ENCODE measurements around the gene GDF15.
"Not testable (repeated sequence)": the region's sequence is repeated elsewhere in the genome, so short reads cannot be mapped to it uniquely, and the experiment has no call there.

GDF15 gene, protein sequence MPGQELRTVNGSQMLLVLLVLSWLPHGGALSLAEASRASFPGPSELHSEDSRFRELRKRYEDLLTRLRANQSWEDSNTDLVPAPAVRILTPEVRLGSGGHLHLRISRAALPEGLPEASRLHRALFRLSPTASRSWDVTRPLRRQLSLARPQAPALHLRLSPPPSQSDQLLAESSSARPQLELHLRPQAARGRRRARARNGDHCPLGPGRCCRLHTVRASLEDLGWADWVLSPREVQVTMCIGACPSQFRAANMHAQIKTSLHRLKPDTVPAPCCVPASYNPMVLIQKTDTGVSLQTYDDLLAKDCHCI

DNA sequence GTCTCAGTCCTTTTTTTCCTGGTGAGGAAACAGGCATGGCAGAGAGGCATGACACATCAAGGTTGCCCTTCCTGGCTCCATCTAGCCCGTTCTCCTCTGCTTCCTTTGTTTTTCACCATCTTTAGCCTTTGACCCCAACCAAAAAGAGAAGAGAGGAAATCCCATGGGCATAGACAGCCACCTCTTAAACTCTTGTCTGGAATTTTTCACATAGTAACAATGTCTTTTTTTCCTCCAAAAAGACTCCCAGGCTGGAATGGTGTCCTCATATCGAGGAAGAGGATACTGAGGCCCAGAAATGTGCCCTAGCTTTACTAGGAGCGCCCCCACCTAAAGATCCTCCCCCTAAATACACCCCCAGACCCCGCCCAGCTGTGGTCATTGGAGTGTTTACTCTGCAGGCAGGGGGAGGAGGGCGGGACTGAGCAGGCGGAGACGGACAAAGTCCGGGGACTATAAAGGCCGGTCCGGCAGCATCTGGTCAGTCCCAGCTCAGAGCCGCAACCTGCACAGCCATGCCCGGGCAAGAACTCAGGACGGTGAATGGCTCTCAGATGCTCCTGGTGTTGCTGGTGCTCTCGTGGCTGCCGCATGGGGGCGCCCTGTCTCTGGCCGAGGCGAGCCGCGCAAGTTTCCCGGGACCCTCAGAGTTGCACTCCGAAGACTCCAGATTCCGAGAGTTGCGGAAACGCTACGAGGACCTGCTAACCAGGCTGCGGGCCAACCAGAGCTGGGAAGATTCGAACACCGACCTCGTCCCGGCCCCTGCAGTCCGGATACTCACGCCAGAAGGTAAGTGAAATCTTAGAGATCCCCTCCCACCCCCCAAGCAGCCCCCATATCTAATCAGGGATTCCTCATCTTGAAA lies at the start of gene GDF15:
Gene GDF15 (plus strand): TSS at position 484 of the 868 bp plus-strand sequence. CDS start 32 bp downstream, at position 516.
- peak; percentile 37 to 63 for DNase-seq

DNA sequence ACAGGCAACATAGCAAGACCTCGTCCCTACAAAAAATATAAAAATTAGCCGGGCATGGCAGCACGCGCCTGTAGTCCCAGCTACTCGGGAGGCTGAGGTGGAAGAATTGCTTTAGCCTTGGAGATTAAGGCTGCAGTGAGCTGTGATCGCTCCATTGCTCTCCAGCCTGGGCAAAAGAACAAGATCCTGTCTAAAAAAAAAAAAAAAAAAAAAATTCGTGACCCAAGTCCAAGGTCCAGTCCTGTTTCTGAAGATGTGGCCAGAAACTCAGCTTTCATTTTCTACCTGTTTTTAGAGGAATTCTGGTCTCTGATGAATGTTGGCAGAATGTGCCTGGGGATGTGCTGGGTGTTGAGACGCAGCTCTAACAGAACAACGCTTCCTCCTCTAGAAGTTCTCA lies 47.4 kb upstream of the GDF15 start:
- DNase-seq = no peak

- DNase-seq = no peak
Observed at GRCh38 chr19:18339723-18340122, 46.2 kb upstream of the GDF15 start.

- DNase-seq = peak; percentile 13 to 60
Observed at GRCh38 chr19:18340190-18340989, 45.6 kb upstream of the GDF15 start, which contains the start of gene PGPEP1. PGPEP1 (plus strand) TSS chr19:18340598; CDS start chr19:18340682, 84 bp downstream.

DNA sequence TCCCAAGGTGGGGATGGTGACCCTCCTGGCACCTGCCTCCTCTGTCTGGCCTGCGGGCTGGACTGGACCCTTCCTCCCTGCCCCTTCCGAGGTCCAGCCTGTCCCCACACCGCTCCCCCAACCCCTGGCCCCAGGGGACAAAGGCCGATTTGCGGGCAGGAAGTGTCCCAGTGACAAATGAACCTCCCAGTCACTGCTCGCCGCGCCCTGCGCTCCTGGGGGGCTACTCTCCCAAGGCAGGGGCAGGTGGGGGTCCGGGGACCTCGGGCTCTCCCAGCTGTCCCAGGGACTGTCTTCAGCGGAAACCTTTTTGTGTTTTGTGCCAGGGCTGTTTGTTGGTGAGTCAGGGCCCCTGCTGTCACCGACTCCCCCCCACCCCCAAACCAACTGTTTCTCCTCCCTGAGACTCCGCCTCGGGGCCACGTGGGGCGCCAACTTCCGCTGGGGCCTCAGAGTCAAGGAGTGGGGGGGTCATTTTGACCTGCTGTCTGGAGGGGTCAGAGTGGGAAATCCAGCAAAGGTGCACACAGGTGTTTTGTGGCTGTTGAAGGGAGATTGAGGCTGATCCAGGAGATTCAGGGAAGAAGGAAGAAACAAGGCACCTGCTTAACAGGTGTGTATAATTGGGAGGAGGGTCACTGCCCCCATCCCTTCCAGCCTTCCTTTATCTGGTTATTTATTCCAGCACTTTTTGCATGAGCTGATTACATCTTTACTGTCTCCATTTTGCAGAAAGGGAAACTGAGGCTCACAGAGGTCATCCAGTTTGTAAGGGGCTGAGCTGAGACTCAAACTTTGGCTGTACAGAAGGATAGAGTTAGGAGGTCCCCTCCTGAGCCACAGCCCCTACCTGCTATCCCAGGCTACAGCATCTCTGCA lies 44.7 kb upstream of the GDF15 start:
- no peak for DNase-seq

DNA sequence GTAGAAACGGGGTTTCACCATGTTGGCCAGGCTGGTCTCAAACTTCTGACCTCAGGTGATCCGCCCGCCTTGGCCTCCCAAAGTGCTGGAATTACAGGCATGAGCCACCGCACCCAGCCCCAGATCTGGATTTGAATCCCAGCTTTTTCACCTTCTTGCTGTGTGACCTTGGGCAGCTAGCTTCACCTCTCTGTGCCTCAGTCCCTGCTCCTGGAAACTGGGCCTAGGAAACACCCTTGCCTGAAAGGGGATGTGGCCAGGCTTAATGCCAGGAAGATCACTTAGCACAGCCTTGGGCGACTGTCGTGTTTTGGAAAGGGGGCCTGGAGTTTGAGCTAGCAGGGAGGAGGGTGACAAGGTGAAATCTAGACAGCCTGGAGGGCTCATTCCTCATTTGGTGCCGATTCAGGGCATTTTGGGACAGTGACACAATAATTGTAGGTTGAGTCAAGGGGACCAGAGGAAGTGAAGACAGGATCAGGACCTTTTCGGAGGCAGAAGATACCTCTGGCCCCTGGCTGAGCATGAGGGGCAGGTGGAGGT lies 43.8 kb upstream of the GDF15 start:
- no peak for DNase-seq

- no peak for DNase-seq
Observed at GRCh38 chr19:18344582-18344950, 41.4 kb upstream of the GDF15 start.

DNA sequence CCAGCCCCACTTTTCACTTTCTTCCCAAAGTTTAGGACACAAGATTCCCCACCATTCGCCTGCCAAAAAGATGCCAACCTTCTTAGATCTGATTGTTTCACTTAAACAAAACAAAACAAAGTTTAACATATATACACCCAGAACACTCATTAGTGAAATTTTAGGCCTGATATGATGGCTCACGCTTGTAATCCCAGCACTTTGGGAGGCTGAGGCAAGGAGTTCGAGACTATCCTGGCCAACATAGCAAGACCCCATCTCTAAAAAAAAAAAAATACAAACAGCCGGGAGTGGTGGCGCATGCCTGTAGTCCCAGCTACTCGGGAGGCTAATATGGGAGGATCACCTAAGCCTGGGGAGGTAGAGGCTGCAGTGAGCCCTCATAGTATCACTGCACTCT lies 40.7 kb upstream of the GDF15 start:
- DNase-seq = no peak

DNA sequence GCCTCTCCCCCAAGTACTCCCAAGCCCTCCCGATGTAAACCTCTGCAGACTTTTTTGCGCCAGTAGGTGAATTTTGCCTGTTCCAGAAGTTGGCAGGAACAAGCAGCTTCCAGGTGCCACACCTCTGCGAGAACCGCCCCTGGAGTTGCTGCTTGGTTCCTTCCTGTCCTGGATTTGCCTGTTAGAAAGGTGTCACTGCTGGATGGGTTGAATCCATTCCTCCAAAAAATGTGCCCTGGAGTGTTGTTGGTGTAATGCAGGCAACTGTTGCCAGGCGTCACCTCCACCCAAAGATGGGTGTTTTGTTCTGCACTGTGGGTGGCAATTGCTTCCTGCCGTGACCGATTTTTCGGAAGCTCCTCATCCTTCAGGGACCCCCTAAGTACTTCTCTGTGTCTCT lies 39.9 kb upstream of the GDF15 start:
- DNase-seq = no peak

DNA sequence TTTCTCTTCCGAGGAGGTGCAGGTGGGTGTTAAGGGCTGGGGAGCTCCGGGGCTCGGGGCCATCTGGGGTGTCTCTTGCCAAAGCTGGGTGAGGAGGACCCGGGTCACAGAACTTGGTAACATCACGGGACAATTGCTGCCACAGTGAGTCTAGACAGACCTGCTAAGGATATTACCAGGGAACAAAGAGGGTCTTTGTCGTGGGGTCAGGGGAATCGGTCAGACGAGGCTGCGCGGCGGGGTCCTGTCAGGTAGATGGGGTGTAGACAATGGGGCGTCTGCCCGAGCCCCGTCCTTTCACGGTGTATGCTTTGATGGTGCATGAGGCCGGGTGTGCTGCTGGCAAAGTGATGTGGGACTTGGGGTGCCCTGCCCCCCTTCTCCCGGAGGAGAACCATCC lies 37.8 kb upstream of the GDF15 start:
- DNase-seq = no peak

GRCh38 chr19:18348818-18349339 lies 37.1 kb upstream of the GDF15 start:
- DNase-seq = not testable (repeated sequence)

GRCh38 chr19:18349524-18350128 lies 36.3 kb upstream of the GDF15 start:
- DNase-seq = peak in 1 of 2 experiments; percentile 21

DNA sequence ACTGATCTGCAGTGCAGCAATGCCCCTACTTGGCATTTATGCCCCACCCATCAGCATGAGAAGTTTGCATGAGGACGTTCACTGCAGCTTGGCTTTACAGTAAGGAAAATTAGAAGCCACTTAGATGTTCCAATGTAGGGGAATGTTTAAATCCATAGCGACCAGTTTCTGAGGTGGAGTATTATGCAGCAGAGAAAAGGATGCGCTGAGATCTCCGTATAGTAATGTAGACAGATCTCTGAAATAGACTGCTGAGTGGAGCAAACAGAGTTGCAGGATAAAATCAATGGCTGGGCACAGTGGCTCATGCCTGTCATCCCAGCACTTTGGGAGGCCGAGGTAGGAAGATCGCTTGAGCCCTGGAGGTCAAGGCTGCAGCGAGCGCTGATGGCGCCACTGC lies 35.5 kb upstream of the GDF15 start:
- DNase-seq = no peak

DNA sequence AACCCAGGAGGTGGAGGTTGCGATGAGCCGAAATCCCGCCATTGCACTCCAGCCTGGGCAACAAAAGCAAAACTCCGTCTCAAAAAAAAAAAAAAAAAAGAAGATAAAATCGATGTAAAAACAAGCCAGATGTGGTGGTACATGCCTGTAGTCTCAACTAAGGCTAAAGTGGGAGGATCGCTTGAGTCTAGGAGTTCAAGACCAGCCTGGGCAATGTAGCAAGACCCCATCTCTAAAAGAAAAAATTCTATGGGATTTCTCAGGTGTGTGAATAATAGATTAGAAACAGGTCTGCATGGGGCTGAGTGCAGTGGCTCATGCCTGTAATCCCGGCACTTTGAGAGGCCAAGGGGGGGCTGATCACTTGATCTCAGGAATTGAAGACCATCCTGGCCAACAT lies 34.4 kb upstream of the GDF15 start:
- DNase-seq = no peak

GRCh38 chr19:18353378-18354005 lies 32.5 kb upstream of the GDF15 start:
- DNase-seq = no peak

DNA sequence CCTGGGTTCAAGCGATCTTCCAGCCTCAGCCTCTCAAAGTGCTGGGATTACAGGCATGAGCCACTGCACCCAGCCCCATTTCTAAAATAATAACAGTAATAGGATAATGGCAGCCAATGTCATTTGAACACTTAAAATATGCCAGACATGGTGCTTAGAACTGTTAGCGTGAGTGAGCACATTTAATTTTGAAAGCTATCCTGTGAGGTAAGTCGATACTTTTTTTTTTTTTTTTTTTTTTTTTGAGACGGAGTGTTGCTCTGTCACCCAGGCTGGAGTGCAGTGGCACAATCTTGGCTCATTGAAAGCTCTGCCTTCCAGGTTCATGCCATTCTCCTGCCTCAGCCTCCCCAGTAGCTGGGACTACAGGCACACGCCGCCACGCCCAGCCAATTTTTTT lies 31.2 kb upstream of the GDF15 start:
- not testable (repeated sequence) for DNase-seq

DNA sequence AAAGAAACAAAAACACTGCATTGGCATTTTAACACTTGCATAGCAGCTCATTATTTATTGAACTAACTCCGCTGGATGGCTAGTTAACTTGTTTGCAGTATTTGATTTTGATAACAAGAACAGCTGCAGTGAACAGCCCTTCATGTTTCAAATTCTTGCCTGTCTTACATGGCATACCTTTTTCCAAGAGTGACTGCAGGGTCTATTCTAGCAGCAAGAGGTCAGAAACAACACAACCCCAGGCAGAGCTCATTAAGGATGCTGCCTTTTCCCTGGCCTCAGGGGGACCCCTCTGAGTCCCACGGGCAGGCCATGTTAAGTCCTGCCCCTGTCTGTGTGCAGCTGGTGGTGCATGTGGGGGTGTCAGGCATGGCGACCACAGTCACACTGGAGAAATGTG lies 28.9 kb upstream of the GDF15 start:
- DNase-seq = no peak

- DNase-seq = no peak
Observed at GRCh38 chr19:18361646-18362045, 24.3 kb upstream of the GDF15 start.

GRCh38 chr19:18362934-18363542 lies 22.9 kb upstream of the GDF15 start:
- DNase-seq = no peak

DNA sequence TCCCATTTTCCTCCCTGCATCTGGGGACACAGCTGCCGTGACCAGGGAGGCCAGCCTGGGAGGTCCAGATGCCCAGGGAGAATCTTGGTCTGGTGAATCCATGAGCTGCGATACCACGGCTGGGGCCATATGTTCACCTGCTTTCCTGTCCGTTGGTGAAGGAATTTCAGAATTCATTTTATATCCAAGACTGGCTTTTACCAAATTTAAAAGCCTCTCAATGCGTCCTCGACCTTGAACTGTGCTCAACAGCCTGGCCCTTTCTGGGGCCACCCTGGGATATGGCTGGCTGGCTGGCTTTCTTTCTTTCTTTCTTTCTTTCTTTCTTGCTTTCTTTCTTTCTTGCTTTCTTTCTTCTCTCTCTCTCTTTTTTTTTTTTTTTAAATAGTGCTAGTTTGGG lies 22.2 kb upstream of the GDF15 start:
- no peak for DNase-seq
